Mammary epithelial cell (primary cell): Measurements from ENCODE around the gene DNASE1L3.

Experiments
- CTCF ChIP-seq, 2 donors: IDR thresholded peaks in 1 of 2; conservative IDR thresholded peaks in 1 of 2; 2 replicates each; pipeline ENCODE4 v1.5.1; 2011 to 2012; ENCODE audit warnings: inconsistent platforms in 2 of 2, low read length in 2 of 2, mild to moderate bottlenecking in 2 of 2, control low read depth in 1 of 2, low read depth in 1 of 2; ENCODE audit not compliant: insufficient read depth in 1 of 2; ENCODE audit errors: extremely low read depth in 1 of 2
- EZH2 ChIP-seq: IDR thresholded peaks from 2 replicates; pipeline ENCODE4 v1.6.1; 2012; ENCODE audit warnings: low read length, inconsistent platforms, borderline replicate concordance

GRCh38 chr3:58158442-58159153 lies 52.2 kb downstream of the DNASE1L3 start:
- TF ChIP-seq CTCF (conservative IDR thresholded peaks at IDR 0.05 in 1 of 2, IDR thresholded peaks at IDR 0.05 in 1 of 2; ENCODE audit: extremely low read depth in 1 of 2, insufficient read depth in 1 of 2, low read depth in 1 of 2, low read length in 2 of 2) (no peak), EZH2 (no peak)
